A549 (cell line): Measurements from ENCODE around the gene FBXO10.

Experiments used
- CEBPB ChIP-seq, 2 experiments: fragments of >200 bp in 1 of 2; sonication (Bioruptor Twin) in 1 of 2; formaldehyde crosslinking in 1 of 2; IDR thresholded peaks; 2 replicates each; pipeline ENCODE4 v1.6.1; 2012 to 2016
- CTCF ChIP-seq: fragments of >200 bp; sonication (Bioruptor Twin); formaldehyde crosslinking; IDR thresholded peaks from 3 replicates; pipeline ENCODE4 v1.5.1; 2016
- POLR2A ChIP-seq: IDR thresholded peaks from 2 replicates; pipeline ENCODE4 v1.6.1; 2012; ENCODE audit warnings: mild to moderate bottlenecking, low read length

DNA sequence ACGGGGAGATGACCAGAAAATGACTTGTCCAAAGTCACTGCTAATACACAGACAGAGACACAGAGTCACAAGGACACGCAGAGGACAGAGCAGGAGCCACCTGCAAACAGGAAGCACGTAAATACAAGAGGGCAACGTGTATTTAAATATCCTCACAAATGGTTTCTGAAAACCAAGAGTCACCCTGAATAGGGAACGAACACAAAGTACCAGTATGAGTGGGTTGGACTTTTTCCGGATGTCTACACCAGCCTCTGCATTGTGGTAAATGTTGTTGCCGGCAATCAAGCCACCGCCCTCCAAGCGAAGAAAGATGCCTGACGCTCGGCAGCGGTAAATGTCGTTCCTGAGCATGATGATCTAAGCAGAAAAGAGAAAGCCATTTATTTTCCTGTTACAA is 44.5 kb downstream of the FBXO10 start:
- TF ChIP-seq CEBPB (IDR thresholded peaks at IDR 0.05): no peak
- no peak for TF ChIP-seq POLR2A
- TF ChIP-seq CTCF: no peak
